Activated CD8-positive, alpha-beta memory T cell treated with anti-CD3 and anti-CD28 coated beads, Interleukin-2, amount 50 U/mL, for 24 hours (primary cell): Measurements from ENCODE around the gene LPP.

Source experiments
- DNase-seq: peaks from one replicate; pipeline ENCODE4 v3.0.0-alpha.2; 2020; ENCODE audit errors: extremely low read depth

Gene LPP

DNA sequence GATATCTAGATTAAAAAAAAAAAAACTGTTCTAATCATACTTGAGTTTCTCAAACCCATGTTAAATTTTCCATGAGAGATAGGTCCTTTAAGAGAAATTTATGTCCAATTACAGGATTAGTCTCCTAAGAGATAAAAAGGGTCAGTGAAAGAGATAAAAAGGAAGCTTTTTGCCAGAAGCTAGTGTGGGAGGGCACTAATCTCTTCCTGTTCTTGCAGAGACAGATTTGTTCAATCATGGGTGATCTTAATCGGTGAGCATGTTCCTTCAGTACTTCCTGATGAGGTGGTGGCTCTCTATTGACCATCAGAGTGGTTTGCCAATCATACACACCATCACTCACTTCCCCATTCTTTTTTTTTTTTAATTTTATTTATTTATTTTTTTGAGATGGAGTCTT is 16.9 kb upstream of the LPP start:
- DNase-seq = no peak

DNA sequence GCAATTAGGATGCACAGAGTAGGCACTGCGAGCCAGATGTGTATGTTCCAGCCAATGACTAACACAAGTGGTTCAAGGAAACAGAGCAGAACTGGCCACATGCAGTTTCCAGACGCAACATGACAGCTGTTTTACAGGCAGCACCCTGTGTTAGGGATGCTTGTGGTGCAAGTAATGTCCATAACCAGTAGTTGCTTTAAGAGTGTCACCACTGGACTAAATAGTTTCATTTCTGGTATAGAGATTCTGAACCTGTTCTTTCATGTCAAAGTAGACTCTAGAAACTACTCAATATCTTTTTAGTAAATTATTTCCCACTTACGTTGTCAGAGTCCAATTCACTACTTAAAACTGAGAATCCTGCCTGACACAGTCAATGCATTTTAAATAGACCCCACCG is 14.5 kb upstream of the LPP start:
- DNase-seq = no peak

DNA sequence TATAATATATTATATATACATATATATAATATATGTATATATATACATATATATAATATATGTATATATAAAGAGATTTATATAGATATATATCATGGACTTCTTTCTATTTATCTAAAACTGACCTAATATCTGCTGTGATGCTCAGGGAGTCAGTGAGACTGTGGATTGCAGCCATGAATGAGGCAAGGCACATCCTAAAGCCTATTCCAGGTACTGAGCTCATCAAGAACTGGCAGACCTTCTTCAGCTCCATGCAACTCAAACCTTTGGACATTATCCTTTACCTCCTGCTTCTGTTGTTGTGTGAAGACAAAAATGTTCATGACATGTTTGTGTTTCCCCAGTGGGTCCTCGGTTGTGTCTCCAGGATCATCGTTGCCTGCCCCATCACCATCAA is 7.7 kb upstream of the LPP start:
- DNase-seq = no peak

DNA sequence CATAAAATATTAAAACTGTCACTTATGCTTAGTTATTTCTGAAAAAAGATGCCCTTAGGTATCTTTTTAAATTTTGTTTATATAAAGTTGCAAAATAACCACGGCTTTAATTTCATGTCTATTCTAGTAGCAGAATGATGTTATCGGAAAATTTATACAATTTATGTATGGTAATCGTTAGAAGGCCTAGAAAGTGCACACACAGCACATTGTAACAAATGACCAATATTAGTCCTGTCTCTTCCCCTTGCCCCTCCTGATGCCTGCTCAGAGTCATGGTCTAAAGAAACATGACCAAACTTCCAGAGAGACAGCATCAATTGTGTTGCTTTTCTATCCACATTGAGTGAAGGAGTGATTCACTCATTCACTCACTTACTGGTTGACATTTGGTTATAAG is 6.2 kb upstream of the LPP start:
- DNase-seq = no peak

DNA sequence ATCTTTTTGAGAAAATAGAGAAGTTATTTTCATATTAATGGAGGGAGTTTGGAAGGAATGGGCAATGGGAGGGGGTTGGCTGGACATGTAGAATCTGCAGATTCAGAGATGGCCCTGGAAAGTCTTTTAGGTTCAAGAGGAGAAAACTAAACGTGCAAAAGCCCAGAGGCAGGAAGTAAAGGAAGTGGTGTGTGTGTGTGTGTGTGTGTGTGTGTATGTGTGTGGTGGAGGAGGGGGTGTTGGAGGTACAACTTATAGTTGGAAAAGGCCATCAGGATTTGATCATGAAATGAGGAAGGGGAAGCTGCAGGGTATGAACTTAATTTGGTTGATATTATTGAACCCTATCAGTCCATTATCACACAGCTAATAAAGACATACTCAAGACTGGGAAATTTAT is 5.6 kb upstream of the LPP start:
- DNase-seq = no peak

DNA sequence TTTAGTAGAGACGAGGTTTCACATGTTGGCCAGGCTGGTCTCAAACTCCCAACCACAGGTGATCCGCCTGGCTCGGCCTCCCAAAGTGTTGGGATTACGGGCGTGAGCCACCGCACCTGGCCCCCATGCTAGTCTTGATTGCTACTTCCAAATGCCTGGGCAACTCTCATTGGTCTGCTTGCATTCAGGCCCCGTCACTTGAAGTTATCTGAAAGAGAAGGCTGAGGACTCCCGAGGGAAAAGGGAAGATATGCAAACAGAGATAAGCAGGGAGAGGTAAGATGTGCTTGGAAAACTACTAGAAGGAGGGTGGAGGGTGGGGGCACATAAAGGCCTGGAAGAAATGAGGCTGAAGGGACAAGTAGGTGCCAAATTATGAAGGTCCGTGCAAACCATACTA is 4.4 kb upstream of the LPP start:
- no peak for DNase-seq

DNA sequence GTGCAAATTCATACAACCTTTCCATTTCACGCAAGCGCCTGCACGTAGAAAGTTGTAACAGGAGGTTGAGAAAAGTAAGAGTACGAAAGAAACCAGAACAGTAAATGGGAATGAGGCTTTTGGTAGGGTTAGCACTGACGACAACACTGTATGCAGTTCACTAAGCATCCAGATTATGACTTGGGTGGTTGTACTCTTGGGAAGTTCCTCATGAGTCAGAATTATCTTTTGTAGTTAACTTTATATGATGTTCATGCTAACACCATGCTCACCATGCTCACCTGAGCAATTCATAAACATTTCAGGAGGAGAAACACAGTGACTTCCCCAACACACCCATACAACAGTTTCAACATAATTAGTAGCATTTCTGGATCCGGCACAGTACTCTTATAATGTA is 3.0 kb upstream of the LPP start:
- no peak for DNase-seq

DNA sequence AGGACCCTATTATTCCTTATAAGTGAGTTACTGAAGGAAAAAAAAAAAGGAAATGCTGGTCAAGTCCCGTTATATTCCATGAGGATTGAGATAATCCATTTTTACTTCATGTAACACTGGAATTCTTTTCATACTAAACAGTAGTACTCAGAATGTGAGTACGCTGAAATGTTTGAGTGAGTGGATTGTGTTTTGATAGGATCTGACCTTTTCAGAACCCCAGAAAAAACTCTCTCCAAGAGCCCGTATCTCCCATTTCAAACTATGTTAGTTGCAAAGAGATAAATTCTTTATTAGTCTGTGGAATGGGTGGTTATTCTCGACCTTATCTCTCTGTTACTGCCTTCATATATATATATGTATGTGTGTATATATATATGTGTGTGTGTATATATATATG is 2.5 kb upstream of the LPP start:
- no peak for DNase-seq

DNA sequence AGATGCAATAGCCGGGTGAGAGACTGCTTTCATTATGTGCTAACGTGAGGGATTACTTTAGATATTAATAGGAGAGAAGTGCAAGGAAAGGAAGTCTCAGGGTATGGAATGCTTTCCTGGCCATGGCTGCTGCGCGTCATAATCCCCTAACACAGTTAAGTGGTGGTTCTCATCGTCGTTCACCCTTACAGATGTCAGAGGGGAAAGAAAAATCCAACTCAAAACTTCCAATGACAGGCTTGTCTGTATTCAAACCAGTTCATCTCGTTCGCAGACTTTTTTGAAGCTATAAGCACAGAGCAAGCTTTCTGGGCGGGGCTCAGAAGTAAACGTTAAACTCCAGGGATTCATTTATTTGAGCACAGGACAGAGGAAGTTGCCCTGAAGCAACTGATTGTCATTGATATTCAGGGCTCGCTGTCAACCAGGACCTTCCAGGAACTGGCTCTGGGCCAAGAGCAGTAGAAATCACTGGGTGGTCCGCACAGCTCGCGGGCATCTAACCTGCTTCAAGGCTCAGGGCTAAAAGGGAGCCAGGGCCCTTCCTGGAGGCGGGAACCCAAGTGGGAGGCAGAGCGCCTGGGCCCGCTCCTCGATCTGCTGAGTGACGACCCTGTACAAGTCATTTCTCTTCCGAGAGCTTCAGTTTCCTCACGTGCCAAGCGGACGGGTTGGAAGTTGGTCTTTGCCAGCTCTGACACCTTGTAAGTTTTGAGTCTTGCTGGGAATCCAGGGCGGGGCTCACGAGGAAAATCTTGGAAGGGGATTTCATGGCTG is 1.1 kb upstream of the LPP start:
- DNase-seq = no peak

DNA sequence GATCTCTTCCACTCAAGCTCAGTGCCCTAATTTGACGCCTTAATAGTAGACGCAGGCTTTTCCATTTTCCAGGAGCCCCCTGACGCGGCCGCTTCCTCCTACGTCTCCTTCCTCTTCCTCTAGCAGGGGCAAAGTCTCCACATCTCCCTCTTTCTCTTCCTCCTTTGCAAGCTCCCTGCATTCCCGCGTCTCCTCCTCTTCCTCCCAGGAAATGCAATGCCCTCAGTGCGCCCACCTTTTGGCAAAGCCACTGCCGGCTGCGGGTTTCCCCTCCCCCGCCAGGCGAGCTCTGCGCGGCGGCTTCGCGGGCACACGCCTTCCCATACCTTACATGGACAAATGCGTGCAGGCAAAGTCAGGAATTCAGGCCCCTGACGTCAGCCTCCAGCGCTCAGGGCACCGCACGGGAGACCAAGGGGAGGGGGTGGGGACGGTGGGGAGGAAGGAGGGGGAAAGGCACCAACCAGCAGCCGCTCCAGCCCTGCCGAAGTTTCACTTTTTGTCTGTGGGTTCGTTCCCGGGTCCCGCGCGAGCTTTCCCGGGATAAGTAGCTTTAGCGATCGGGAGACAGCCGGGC is 432 bp upstream of the LPP start:
- no peak for DNase-seq

DNA sequence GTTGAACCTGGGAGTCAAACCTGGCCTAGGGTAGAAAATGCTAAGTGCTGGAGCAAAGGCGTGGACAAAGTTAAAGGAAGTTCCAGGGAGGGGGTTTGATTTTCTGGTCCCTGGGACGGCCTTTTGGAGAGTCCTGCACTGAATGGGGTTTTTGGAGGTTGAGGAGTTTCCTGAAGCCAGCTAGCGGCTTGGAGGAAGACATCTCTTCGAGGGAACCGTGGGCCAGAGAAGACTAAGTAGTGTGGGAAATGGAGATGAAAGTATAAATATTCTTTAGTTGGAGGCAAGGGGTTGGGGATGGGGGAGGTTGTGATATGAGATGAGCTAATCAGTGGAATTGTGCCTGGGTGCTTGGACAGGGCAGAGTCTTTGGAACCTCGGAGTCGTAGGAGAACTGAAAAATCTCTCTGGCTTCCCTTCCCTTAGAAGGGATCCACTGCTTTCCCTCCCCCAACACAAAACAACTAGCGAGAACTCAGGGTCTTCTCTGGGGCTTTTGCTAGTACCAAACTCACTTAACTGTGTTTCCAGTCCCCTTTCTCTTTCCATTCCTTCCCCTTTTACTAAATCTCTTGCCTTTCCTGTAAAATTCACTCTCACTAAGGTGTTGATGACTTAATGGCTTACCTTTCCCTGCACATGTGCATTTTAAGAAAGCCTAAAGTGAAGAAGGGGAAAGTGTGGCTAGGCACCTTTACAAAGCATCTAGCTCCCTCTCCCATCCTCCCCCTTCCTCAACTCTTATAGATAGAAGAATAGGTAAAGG is 1.0 kb downstream of the LPP start:
- no peak for DNase-seq

DNA sequence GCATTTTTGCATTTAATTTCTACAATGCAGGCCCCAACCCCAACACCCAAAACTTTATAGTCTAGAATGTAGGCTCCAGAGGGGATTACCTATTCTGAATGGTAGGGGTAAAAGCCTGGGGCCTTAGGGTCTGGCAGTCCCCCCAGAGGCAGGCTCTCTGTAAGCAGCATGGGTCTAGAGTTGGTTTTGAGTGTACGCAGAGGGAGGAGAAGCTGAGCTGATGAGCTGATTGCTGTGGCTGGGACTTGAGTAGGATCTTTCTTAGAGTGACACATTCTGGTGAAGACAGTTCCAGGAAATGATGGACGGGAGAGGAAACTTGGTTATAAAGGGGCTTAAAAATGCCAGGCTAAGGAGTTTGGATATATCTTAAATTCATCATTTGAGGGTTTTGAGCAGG is 2.1 kb downstream of the LPP start:
- no peak for DNase-seq

DNA sequence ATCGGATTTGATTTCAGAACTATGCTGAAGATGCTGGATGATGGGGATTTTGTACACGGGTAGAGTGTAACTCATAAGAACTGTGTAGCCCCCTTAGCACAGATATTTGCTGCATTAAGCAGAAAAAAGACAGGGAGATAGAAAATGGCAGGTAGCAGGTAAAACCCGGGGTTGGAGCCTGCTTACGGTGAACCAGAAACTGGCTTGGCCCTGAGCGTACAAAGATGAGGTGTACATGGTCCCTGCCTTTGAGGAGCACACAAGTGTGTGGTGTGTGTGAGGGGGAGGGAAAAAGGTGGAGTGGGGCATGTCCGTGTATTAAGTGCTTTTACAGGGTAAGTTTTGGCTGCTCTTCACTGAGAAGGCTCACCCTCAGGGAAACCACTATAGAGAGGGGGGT is 3.5 kb downstream of the LPP start:
- no peak for DNase-seq

DNA sequence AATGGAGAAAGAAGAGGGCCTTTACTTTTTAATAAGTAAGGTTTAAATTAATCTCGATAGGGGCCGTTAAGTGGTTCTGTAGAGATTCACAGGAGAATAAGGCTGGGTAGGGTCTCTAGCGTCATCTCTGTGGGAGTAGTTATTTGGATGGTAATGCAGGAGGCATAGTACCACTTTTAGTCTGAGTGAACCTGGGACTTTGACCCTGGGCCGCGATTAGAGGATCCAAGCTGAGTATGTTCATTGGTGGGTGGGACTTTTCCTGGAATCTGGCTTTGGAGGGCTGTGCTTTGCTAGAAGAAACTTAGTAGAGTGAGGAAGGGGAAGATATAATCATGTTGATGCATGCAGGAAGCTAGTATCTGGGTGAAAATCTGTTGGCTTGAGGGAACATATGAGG is 4.0 kb downstream of the LPP start:
- no peak for DNase-seq

DNA sequence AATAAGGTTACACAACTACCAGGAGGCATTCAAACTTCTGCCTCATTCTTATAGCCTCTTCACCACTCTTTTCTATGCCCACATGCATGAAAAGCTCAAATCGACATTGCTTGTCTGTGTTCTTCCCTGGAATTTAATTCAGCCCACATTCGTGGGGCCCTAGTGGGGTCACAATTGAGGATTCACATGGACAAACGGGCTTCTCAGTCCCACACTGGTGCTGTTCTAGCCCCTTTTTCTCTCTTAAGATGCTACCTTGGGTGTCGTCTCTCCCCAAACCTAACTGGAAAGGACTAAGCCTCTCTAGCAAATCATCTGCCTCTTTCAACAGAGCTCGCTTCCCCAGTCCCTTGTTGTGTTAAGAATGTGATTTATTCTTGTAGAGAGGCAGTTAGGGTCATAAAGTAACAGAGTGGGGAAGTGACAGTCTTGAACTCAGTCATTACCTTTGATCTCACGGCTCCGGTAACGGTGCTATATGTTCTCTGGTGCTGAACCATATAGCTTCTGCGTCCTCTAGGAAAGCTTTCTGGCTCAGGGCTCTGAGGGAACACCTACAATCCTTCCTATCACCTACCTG is 4.9 kb downstream of the LPP start:
- DNase-seq = no peak

DNA sequence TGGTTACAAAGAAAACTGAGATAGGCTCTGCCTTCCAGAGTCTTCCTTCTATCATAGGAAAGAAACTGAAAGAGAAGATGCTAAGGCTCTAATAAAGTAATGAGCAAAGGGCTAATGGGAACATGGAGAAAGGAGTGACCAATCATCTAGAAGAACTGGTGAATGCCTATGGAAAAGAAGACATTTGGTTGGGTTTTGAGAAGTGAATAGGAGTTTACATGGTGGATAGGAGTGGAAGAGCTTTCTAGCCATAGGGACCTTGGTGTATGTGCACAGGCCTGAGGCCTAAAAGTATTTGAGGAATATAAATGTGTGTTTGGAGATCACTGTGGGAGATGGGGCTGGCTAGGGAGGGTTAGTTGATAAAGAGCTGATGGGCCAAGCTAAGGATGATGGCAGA is 6.8 kb downstream of the LPP start:
- DNase-seq = no peak

DNA sequence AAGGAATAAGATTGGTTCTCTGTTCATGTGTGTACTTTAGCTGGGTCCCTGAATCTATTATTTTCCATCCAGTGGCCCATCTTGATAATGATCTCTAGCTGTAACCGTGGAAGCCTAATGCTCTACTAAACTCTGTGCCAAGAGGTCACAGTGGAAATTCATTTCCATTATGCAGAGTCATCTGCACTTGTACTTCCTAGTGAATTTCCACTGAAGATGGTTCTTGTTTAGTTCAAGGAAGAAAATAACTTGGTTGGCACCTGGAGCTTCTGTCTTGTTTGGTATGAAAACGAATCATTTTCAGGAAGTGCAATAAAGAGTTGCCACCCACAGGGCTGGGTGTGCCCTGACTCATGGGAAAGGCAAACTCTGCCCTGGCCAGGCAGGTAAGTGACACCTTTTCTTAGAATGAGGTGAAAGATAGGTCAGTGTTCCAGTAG is 10.3 kb downstream of the LPP start:
- no peak for DNase-seq

DNA sequence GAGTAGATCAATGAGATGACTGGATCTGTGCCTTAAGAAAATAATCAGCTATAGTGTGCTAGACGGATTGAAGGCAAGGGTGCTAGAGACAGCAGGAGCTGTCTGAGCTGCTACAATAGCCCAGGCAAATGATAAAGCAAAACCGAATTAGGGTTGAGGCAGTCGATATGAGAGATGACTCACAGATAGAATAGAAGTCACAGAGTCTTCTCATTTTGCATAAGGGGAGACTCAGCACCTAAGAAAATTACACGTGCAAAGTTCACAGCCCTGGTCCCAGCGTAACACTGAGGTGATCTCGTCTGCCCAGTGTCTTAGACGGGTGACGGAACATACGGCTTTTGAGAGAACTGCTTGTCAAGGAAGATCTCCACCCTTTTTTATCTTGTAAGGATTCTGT is 11.6 kb downstream of the LPP start:
- no peak for DNase-seq

DNA sequence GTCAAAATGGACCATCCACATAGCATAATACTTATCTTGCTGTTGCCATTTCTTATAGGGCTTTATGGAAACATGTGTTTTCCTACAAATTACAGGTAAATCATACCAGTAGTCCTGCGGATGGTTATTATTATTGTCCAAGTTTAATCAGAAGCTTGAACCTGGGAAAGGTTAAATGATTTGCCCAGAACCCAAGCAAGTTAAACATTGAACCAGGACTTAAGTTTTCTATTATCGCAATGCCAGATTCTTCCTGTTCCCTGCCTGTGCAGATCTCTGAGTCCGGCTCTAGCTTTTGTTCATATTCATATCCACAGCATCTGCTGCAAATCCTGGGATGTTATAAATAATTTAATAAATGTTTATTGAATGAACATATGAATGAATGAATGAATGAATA is 12.5 kb downstream of the LPP start:
- DNase-seq = no peak

DNA sequence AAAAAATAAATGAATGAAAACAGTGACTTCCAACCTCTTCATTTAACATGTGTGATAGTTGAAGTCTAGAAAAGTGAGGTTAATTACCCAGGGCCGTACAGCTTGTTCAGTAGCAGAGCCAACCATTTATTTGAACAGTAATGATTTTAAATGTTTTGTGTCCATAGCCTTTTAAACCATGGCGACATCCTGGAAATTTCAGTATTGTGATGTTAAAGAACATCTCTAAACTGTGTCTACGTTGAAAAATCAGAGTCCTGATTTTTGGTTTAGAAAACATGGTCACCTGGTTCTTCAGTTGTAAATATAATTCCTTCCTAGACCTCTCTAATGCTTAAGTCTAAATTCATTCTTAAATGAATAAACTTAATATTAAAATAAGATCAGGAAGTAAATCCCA is 14.2 kb downstream of the LPP start:
- no peak for DNase-seq

DNA sequence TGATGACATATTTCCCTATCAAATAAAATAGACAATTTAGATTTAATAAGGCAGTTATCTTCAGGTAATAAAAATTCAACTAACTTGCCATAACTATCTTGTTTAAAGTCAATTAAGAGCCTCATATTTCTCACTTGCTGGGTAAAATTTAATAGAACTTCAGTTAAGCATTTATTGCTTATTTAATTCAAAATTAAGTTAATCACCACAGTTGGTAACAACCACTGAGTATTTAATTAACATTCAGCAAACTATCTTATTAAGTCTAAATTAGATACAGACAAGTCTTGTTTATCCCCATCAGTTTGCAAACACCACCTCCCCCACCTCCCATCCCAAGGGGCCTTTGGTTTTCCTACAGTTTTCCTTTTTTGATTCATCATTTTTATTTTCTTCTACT is 14.7 kb downstream of the LPP start:
- no peak for DNase-seq

DNA sequence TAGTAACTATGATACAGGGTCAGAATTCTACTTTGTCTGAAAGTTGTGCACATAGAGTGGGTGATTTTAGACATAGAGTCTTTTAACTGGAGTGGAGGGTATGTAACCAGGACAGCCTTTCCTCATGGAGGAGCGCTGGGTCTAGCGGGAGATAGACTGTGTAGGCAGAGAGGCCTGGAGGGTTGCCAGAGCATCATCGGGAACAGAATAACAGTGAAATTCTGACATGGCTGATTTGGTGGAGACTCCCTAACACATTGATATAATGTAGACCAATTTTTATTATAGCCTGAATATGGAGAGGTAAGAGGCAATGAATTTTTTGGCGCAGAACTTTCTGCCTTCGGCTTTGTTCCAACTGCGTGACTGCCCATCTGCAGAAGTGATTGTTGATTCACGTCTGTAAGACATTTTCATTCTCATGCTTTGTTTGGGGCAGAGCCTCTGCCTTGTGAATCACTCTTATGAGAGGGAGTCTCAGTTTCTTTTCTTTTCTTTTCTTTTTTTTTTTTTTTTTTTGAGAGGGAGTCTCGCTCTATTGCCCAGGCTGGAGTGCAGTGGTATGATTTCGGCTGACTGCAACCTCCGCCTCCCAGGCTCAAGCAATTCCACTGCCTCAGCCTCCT is 16.0 kb downstream of the LPP start:
- DNase-seq = no peak
